ENCODE data around the gene PLEKHG5.
A peak's percentile ranks its signal among the peaks of the same experiment; 100 is the strongest.

Gene PLEKHG5

DNA sequence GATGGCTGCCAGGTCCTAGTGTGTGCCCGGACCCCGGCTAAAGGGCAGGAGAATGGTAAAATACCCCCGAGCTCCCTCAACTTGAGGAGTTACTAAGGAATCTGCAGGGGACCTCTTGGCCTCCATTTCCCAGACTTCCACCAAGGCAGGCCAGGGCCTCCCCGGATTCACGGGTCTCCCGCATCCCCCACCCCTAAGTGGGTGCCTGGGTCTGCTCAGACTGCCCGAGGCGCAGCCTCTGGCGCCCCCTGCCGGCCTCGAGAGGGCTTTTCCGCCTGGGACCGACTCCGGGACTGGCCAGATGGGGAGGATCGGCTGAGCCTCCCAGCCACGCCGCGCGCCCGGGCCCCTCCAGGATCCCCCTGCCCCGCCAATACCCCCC is 1.7 kb downstream of the PLEKHG5 start:
- H3K4me1 ChIP-seq (ENCODE audit: control insufficient read depth, insufficient read depth, low read length): peaks cover 3% of the 10 kb centered on the region
- no peaks in the 10 kb centered on the region for H3K27me3 ChIP-seq (ENCODE audit: control insufficient read depth, insufficient read depth, low read length)
- H3K27ac ChIP-seq (ENCODE audit: low read length): no peak overlapping the region
- H3K4me3 ChIP-seq (ENCODE audit: low read length): peak overlapping the region; percentile 63; the same call in 1 of the 2 replicates
- peak; percentile 75 for DNase-seq (ENCODE audit: low read depth, low spot score)
- no peaks in the 10 kb centered on the region; the same call in 1 of the 2 replicates for H3K36me3 ChIP-seq (ENCODE audit: control insufficient read depth, insufficient read depth, low read length)
- no CpG with 5 or more reads among the region's 21 CpGs for WGBS (ENCODE audit: insufficient coverage, insufficient read length)
- no peaks in the 10 kb centered on the region for H3K9me3 ChIP-seq (ENCODE audit: control insufficient read depth, insufficient read depth, low read length)

DNA sequence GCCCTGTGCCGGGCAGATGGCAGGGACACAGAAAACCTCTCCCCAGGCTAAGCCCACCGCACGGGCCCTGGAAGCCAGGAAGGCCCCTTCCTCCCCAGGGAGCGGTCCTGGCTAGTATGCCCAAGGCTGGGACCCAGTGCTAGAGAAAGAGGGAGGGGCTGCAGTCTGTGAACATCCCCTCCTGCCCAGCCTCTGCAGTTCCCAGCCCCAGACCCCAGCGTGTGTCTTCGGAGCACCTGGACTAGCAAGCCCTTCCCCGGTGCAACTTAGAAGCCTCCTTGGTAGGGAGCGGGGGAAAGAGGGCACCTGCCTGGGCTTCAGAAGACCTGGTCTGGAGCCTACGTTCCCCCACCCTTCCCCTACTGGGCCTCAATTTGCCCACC is 2.1 kb downstream of the PLEKHG5 start:
- DNase-seq (ENCODE audit: low read depth, low spot score): no peak
- peaks cover 7% of the 10 kb centered on the region; the same call in 1 of the 2 replicates for H3K4me1 ChIP-seq (ENCODE audit: control insufficient read depth, insufficient read depth, low read length)
- no peaks in the 10 kb centered on the region for H3K36me3 ChIP-seq (ENCODE audit: control insufficient read depth, insufficient read depth, low read length)
- H3K4me3 ChIP-seq (ENCODE audit: low read length): no peak overlapping the region
- no peaks in the 10 kb centered on the region for H3K27me3 ChIP-seq (ENCODE audit: control insufficient read depth, insufficient read depth, low read length)
- H3K27ac ChIP-seq (ENCODE audit: low read length): no peak overlapping the region
- WGBS (ENCODE audit: insufficient coverage, insufficient read length): no CpG with 5 or more reads among the region's 9 CpGs
- H3K9me3 ChIP-seq (ENCODE audit: control insufficient read depth, insufficient read depth, low read length): no peaks in the 10 kb centered on the region

DNA sequence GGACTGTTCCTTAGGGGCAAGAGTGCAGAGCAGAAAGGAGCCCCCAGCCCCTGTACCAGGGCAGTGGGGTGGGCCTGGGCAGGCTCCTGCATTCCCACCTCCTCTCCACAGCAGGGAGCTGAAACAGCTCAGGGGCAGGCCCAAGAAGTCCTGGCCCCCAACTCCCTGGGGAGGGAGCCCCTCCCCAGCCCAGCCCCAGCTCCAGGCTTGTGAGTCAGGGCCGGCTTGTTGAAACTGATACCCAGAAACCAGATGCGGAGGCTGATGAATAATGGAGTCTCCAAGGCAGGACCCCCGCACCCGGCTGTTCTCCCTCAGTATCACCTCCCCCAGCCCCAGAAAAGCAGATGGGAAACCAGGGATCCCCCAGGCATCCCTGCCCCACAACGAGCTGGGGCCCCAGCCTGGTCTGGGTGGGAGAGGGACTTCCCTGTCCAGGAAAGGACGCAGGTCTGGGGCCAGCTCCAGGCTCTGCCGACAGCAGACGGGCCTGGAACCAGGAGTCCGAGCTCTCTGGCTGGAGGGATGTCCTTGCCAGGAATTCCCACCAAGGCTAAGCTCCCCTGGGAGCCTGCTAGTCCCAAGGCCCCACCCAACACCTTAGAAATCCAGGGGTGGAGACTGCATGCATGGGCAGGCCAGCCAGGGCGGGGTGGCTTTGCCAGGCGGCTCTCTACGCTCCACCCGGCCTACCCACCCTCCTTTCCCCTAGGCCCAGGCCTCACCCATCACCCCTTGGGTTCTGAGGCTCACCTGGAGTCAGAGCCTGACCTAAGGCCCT is 2.7 kb downstream of the PLEKHG5 start:
- WGBS (ENCODE audit: insufficient coverage, insufficient read length): no CpG with 5 or more reads among the region's 13 CpGs
- no peak for DNase-seq (ENCODE audit: low read depth, low spot score)
- Histone ChIP-seq H3K9me3 (ENCODE audit: control insufficient read depth, insufficient read depth, low read length) (no peaks in the 10 kb centered on the region), H3K27ac (ENCODE audit: low read length) (no peak overlapping the region), H3K36me3 (ENCODE audit: control insufficient read depth, insufficient read depth, low read length) (no peaks in the 10 kb centered on the region), H3K4me3 (ENCODE audit: low read length) (no peak overlapping the region), H3K4me1 (ENCODE audit: control insufficient read depth, insufficient read depth, low read length) (peaks cover 7% of the 10 kb centered on the region; the same call in 1 of the 2 replicates), H3K27me3 (ENCODE audit: control insufficient read depth, insufficient read depth, low read length) (no peaks in the 10 kb centered on the region)

DNA sequence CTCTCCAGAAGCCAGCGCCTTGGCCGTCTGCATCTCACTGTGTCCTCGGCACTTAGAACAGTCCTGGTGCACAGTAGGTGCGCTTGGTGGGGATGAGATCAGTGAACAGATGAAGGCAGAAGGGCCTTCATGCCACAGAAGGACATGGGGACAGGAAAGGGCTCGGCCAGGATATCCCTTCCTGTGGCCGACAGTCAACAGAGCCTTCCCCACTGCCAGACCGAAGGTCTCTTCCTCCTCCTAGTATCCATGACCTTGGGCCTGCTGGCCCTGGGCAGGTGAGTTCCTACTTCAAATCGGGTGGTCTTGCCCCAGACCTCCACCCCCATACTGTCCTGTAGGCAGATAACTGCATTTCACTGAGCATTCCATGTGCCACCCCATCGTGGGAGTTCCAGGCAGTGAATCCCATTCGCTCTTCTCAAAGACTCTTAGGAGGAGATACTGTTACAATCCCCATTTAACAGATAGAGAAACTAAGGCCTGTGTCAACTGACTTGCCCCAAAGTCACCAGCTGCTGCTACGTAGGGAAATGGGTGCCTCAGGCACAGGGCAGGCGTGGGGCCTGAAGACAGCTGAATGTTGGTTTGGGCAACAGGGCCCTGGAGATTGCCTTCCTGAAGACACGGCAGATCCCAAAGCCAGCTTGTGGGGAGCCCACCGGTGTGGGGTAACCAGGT is 3.5 kb downstream of the PLEKHG5 start:
- Histone ChIP-seq H3K27me3 (ENCODE audit: control insufficient read depth, insufficient read depth, low read length) (no peaks in the 10 kb centered on the region), H3K36me3 (ENCODE audit: control insufficient read depth, insufficient read depth, low read length) (no peaks in the 10 kb centered on the region)
- no CpG with 5 or more reads among the region's 14 CpGs for WGBS (ENCODE audit: insufficient coverage, insufficient read length)

DNA sequence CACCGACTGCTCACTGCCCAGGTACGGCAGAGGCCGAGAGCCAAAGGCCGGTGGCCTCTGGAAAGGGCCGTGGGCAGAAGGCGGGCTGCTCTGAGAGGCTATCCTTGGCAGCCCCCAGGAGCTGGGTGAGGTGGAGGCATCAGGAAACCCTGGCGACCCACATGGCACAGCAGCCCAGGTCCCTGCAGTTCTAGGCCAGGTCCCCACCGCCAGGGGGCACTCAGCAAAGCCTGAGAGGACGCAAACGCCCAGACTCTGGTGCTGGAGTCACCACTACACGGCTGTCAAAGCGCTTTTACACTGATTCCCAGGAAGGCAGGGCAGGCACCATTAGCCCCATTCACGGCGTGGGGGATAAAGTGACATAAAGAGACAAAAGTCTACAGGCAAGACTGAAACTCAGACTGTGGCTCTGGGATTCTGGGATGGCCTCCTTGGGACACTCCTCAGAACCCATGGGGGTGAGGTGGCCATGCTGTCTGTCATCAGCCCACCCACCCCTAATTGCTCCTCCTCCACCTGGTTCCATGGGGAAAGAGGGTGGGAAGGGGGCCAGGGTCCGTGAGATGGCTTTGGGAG is 4.9 kb downstream of the PLEKHG5 start:
- Histone ChIP-seq H3K4me1 (ENCODE audit: control insufficient read depth, insufficient read depth, low read length) (peaks cover 6% of the 10 kb centered on the region; the same call in 1 of the 2 replicates), H3K36me3 (ENCODE audit: control insufficient read depth, insufficient read depth, low read length) (no peaks in the 10 kb centered on the region), H3K9me3 (ENCODE audit: control insufficient read depth, insufficient read depth, low read length) (no peaks in the 10 kb centered on the region), H3K27ac (ENCODE audit: low read length) (no peak overlapping the region), H3K27me3 (ENCODE audit: control insufficient read depth, insufficient read depth, low read length) (no peaks in the 10 kb centered on the region), H3K4me3 (ENCODE audit: low read length) (peak overlapping the region; percentile 0; the same call in 1 of the 2 replicates)
- WGBS (ENCODE audit: insufficient coverage, insufficient read length): no CpG with 5 or more reads among the region's 15 CpGs
- peak; percentile 91 for DNase-seq (ENCODE audit: low read depth, low spot score)

More for the DNA sequence above, 3.5 kb downstream of the PLEKHG5 start:
- Histone ChIP-seq H3K27ac (ENCODE audit: low read length) (no peak overlapping the region), H3K4me3 (ENCODE audit: low read length) (no peak overlapping the region), H3K9me3 (ENCODE audit: control insufficient read depth, insufficient read depth, low read length) (no peaks in the 10 kb centered on the region), H3K4me1 (ENCODE audit: control insufficient read depth, insufficient read depth, low read length) (peaks cover 7% of the 10 kb centered on the region; the same call in 1 of the 2 replicates)
- no peak for DNase-seq (ENCODE audit: low read depth, low spot score)

DNA sequence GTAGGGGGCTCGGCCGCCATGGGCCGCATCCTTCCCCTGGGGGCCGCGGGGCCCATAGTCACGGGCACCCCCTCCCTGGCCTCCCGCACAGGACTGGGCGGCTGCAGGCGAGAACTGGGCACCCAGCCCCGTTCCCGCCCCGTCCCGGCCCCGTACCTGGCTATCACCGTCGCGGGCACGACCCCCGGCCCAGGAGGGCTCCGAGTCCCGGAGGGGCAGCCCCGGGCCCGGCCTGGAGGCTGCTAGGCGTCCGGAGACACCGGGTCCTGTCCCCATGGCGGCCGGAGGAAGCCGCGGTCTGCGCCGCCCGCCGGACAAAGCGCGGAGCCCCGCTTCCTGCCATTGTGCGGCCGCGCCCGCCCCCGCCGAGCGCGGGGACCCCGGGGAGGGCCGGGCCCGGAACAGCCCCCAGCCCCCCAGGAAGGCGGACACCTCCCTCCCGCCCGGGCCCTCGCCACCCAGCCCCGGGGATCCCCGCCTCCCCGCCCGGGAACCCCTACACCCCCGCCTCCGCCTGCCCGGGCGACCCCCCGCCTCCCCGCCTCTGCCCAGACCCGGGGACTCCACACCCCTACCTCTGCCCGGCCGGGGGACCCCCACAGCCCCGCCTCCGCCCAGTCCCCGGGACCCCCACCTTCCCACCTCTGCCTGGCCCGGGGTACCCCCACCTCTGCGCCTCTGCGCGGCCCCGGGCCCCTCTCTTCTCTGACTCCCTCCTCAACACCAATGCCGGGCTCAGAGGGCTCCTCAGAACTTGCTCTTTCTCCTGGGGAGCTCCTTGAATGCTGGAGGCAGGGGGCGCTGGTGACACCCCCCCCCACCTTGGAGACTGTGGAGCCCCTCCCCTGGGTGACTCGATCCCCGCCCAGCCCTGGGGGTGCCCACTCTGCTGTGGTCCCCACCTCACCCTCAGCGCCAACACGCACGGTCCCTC is 6.0 kb downstream of the PLEKHG5 start:
- no peaks in the 10 kb centered on the region for H3K27me3 ChIP-seq (ENCODE audit: control insufficient read depth, insufficient read depth, low read length)
- DNase-seq (ENCODE audit: low read depth, low spot score): no peak

DNA sequence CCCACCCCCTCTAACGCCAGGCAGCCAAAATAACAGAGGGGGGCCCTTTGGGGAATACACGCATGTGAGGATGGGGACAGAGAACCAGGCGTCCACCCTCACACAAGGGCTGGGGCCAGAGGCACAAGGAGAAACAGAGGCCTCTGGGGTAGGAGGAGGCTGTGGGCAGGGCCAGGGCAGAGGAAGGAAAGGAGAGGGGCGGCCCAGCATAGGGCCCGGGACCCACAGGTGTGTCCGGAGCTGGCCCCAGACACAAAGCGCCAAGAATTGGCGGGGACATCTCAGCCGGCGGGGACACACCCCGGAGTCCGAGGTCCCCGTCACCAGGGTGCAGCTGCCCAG is 6.7 kb downstream of the PLEKHG5 start:
- no CpG with 5 or more reads among the region's 13 CpGs for WGBS (ENCODE audit: insufficient coverage, insufficient read length)
- Histone ChIP-seq H3K27ac (ENCODE audit: low read length) (no peak overlapping the region), H3K9me3 (ENCODE audit: control insufficient read depth, insufficient read depth, low read length) (no peaks in the 10 kb centered on the region), H3K4me1 (ENCODE audit: control insufficient read depth, insufficient read depth, low read length) (peaks cover 4% of the 10 kb centered on the region; the same call in 1 of the 2 replicates), H3K36me3 (ENCODE audit: control insufficient read depth, insufficient read depth, low read length) (no peaks in the 10 kb centered on the region), H3K4me3 (ENCODE audit: low read length) (peak overlapping the region; percentile 79; the same call in 1 of the 2 replicates), H3K27me3 (ENCODE audit: control insufficient read depth, insufficient read depth, low read length) (no peaks in the 10 kb centered on the region)
- DNase-seq (ENCODE audit: low read depth, low spot score): no peak

More for the DNA sequence above, 6.0 kb downstream of the PLEKHG5 start:
- H3K36me3 ChIP-seq (ENCODE audit: control insufficient read depth, insufficient read depth, low read length): no peaks in the 10 kb centered on the region
- WGBS (ENCODE audit: insufficient coverage, insufficient read length): no CpG with 5 or more reads among the region's 80 CpGs
- no peak overlapping the region for H3K27ac ChIP-seq (ENCODE audit: low read length)
- peaks cover 4% of the 10 kb centered on the region; the same call in 1 of the 2 replicates for H3K4me1 ChIP-seq (ENCODE audit: control insufficient read depth, insufficient read depth, low read length)
- no peaks in the 10 kb centered on the region for H3K9me3 ChIP-seq (ENCODE audit: control insufficient read depth, insufficient read depth, low read length)
- H3K4me3 ChIP-seq (ENCODE audit: low read length): peak overlapping the region; percentile 79; the same call in 1 of the 2 replicates

DNA sequence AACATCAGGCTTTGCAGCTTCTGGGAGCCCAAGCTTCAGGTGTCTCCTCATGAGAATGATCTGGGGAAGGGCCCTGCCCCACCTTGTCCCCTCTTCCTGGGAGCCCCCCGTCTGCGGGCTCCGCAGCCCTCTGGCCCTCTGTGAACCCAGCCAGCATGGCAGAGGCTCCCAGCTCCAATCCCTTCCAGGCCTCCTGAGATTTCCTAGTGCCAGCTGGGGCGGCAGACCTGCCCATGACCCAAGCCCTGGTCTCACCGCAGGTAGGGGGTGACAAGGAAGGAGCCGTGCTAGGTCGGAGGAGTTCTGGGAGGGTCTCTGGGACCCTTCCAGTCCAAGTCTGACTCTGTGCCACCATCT is 7.7 kb downstream of the PLEKHG5 start:
- DNase-seq (ENCODE audit: low read depth, low spot score): no peak
- Histone ChIP-seq H3K27ac (ENCODE audit: low read length) (no peak overlapping the region), H3K36me3 (ENCODE audit: control insufficient read depth, insufficient read depth, low read length) (no peaks in the 10 kb centered on the region), H3K4me3 (ENCODE audit: low read length) (no peak overlapping the region), H3K9me3 (ENCODE audit: control insufficient read depth, insufficient read depth, low read length) (no peaks in the 10 kb centered on the region), H3K27me3 (ENCODE audit: control insufficient read depth, insufficient read depth, low read length) (no peaks in the 10 kb centered on the region), H3K4me1 (ENCODE audit: control insufficient read depth, insufficient read depth, low read length) (peaks cover 4% of the 10 kb centered on the region; the same call in 1 of the 2 replicates)
- no CpG with 5 or more reads among the region's 7 CpGs for WGBS (ENCODE audit: insufficient coverage, insufficient read length)

DNA sequence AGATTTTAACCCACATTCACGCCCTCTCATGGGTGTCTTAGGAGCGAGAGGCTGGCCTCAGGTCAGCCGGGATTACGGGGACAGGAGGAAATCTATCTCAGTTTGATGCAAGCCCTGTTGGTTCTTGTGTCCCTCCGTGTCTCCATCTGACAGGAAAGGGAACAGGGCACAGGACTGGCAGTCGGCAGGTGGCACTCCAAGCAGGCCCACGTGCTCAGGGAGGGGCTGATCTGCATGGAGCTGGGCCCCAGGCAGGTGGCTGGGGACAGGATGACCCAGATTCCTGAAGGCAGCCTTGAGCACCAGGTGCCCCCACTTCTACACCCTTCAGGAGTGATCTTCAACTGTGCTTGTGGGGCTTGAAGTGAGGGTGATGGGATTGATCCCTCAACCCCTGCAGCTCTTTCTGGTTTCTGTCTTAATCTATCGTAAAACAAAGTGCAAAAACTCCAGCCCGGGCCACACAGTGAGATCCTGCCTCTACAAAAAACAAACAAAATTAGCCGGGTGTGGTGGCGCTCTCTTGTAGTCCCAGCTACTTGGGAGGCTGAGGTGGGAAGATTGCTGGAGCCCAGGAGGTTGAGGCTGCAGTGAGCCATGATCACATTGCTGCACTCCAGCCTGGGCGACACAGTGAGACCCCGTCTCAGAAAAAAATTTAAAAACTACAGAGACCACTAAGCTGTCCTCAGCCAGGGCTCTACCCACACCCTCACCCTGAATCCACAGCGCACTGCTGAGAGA is 8.3 kb downstream of the PLEKHG5 start:
- no peaks in the 10 kb centered on the region for H3K9me3 ChIP-seq (ENCODE audit: control insufficient read depth, insufficient read depth, low read length)
- no peaks in the 10 kb centered on the region for H3K36me3 ChIP-seq (ENCODE audit: control insufficient read depth, insufficient read depth, low read length)
- no CpG with 5 or more reads among the region's 14 CpGs for WGBS (ENCODE audit: insufficient coverage, insufficient read length)
- peaks cover 4% of the 10 kb centered on the region; the same call in 1 of the 2 replicates for H3K4me1 ChIP-seq (ENCODE audit: control insufficient read depth, insufficient read depth, low read length)
- no peak overlapping the region for H3K27ac ChIP-seq (ENCODE audit: low read length)
- no peak for DNase-seq (ENCODE audit: low read depth, low spot score)
- no peaks in the 10 kb centered on the region for H3K27me3 ChIP-seq (ENCODE audit: control insufficient read depth, insufficient read depth, low read length)
- H3K4me3 ChIP-seq (ENCODE audit: low read length): no peak overlapping the region

Data from iPS DF 6.9 (cell line).